ENCODE data around the gene ZNF423.

ZNF423 gene

GRCh38 chr16:49793244-49793643 is 62.7 kb downstream of the ZNF423 start:
- no peak for TF ChIP-seq CTCF (IDR thresholded peaks at IDR 0.05; ENCODE audit: low read depth, low read length)

GRCh38 chr16:49789616-49790015 is 66.3 kb downstream of the ZNF423 start:
- no peak for DNase-seq (ENCODE audit: extremely low read depth, low read depth)
- no peak for TF ChIP-seq CTCF (IDR thresholded peaks at IDR 0.05; ENCODE audit: low read depth, low read length)

More at GRCh38 chr16:49793244-49793643, 62.7 kb downstream of the ZNF423 start:
- no peak for DNase-seq (ENCODE audit: extremely low read depth, low read depth)

- TF ChIP-seq CTCF (IDR thresholded peaks at IDR 0.05; ENCODE audit: low read depth, low read length) = no peak
- DNase-seq (ENCODE audit: extremely low read depth, low read depth) = no peak
Measured at GRCh38 chr16:49788986-49789385, 66.9 kb downstream of the ZNF423 start.

GRCh38 chr16:49788572-49788971 is 67.3 kb downstream of the ZNF423 start:
- no peak for TF ChIP-seq CTCF (IDR thresholded peaks at IDR 0.05; ENCODE audit: low read depth, low read length)
- no peak for DNase-seq (ENCODE audit: extremely low read depth, low read depth)

- TF ChIP-seq CTCF (IDR thresholded peaks at IDR 0.05; ENCODE audit: low read depth, low read length) = no peak
- DNase-seq (ENCODE audit: extremely low read depth, low read depth) = no peak
Measured at GRCh38 chr16:49786926-49787557, 68.9 kb downstream of the ZNF423 start.

GRCh38 chr16:49785970-49786369 is 69.9 kb downstream of the ZNF423 start:
- DNase-seq (ENCODE audit: extremely low read depth, low read depth) = no peak
- TF ChIP-seq CTCF (IDR thresholded peaks at IDR 0.05; ENCODE audit: low read depth, low read length) = no peak

- no peak for DNase-seq (ENCODE audit: extremely low read depth, low read depth)
- TF ChIP-seq CTCF (IDR thresholded peaks at IDR 0.05; ENCODE audit: low read depth, low read length) = no peak
Measured at GRCh38 chr16:49782405-49782804, 73.5 kb downstream of the ZNF423 start.

All from AG09319 (cell line).